Endothelial cell of umbilical vein (primary cell): Measurements from ENCODE around the gene ST8SIA6.

ENCODE experiments used
- CTCF ChIP-seq, 2 donors: IDR thresholded peaks; 1 replicate in 1 of 2; 2 replicates in 1 of 2; pipeline ENCODE4 v1.5.1; 2011; ENCODE audit warnings: low read length in 2 of 2, mild to moderate bottlenecking in 2 of 2, moderate library complexity in 2 of 2, control low read depth in 1 of 2, inconsistent platforms in 1 of 2, low read depth in 1 of 2; ENCODE audit not compliant: insufficient read depth in 1 of 2; ENCODE audit errors: extremely low read depth in 1 of 2
- EZH2 ChIP-seq: IDR thresholded peaks from 2 replicates; pipeline ENCODE4 v1.6.1; 2012; ENCODE audit warnings: borderline replicate concordance, low read depth, mild to moderate bottlenecking, moderate library complexity, low read length, inconsistent platforms; ENCODE audit not compliant: severe bottlenecking
- FOS ChIP-seq: IDR thresholded peaks from 2 replicates; pipeline ENCODE4 v1.6.1; 2011; ENCODE audit warnings: mild to moderate bottlenecking, low read length, moderate library complexity, borderline replicate concordance; ENCODE audit not compliant: insufficient read depth
- GATA2 ChIP-seq: IDR thresholded peaks from 2 replicates; pipeline ENCODE4 v1.7.0; 2011; ENCODE audit warnings: low read depth, mild to moderate bottlenecking, moderate library complexity, mixed read lengths, low read length; ENCODE audit not compliant: insufficient read length, insufficient read depth
- JUN ChIP-seq: IDR thresholded peaks from 2 replicates; pipeline ENCODE4 v1.6.1; 2011; ENCODE audit warnings: borderline replicate concordance, low read depth; ENCODE audit not compliant: insufficient read length, insufficient read depth
- MYC ChIP-seq: IDR thresholded peaks from one replicate; pipeline ENCODE4 v1.6.1; 2011; ENCODE audit warnings: mild to moderate bottlenecking, low read depth, low read length
- POLR2A ChIP-seq: IDR thresholded peaks from 2 replicates; pipeline ENCODE4 v1.6.1; 2012; ENCODE audit warnings: low read depth, mild to moderate bottlenecking, control low read depth, low read length
- POLR2AphosphoS5 ChIP-seq: IDR thresholded peaks from 2 replicates; pipeline ENCODE4 v1.6.1; 2012; ENCODE audit warnings: low read depth, mild to moderate bottlenecking, control low read depth, low read length, moderate library complexity; ENCODE audit not compliant: insufficient read depth
- TF ChIP-seq, protein P1 (sequence below): IDR thresholded peaks from 2 replicates; pipeline ENCODE4 v1.6.1; 2011; ENCODE audit not compliant: insufficient read depth, insufficient read length

DNA sequence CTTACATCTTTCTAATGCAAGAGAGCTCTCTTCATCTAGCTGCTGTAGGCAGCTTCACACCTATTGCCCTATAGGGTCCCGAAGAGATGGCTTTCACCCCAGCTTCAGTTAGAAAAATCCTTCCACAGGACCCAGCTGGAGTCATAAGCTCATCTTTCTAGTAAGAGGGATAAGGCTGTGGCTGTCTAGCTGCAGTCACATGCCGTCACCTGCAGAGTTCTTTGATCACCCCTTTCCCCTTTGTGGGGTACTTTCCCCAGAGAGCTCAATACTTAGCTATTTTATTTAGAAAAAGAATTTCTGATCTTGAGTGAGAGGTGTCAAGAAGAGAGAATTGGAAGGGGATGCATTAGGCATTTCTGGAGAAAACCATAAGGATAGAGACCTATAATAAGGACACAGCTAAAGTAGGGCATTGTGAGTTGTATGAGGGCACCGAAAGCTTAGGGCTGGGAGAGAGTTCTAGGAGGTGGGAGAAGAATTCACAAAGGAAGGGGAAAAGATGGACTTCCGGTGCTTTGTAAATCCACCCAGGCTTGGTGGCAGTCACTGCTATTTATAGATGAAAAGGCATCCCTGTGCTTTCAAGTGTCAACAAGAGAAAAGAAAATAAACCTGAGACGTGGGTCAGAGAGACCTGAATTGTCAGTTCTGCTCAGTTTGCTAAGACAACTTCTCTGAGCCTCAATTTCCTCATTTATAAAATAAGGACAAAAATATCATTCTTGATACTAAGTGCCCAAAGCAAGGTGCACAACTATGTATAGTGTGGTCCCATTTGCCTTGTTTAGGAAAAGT lies 11.1 kb upstream of the ST8SIA6 start:
- TF ChIP-seq CTCF (IDR thresholded peaks at IDR 0.05; ENCODE audit: extremely low read depth in 1 of 2, insufficient read depth in 1 of 2, low read depth in 1 of 2, low read length in 2 of 2) (no peak), JUN (no peak), POLR2A (no peak), POLR2AphosphoS5 (no peak), MYC (no peak), FOS (no peak), EZH2 (no peak), GATA2 (no peak)
- TF ChIP-seq, protein P1, sequence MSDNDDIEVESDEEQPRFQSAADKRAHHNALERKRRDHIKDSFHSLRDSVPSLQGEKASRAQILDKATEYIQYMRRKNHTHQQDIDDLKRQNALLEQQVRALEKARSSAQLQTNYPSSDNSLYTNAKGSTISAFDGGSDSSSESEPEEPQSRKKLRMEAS, result no peak
